UCSD-AML1 (cell line): ENCODE results near the gene TRIM45.
"Not testable (repeated sequence)": the region's sequence is repeated elsewhere in the genome, so short reads cannot be mapped to it uniquely, and the experiment has no call there.

Experiments
- DNase-seq: peaks from one replicate; lab custom pipeline; 2025; ENCODE audit not compliant: unreplicated experiment; lab: John Stamatoyannopoulos, UW

The TRIM45 gene

DNA sequence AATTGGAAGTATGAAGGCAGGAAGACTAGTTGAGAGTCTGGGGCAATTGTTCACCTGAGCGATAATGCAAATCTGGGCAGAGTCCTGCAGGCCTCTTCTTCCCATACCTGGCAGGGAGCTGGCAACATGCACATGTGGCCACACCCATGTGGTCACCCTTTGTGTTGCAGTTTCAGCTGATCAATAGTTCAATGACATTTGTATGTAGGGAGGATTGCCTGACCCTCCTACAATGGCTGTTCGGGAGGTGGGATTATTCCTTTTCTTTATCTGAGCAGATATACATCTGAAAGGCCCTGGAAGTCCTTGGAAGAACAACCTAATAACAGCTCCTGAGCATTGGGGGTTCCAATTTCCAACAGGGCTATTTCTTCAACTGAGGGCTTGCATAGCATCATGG is 15.2 kb upstream of the TRIM45 start:
- DNase-seq = no peak

DNA sequence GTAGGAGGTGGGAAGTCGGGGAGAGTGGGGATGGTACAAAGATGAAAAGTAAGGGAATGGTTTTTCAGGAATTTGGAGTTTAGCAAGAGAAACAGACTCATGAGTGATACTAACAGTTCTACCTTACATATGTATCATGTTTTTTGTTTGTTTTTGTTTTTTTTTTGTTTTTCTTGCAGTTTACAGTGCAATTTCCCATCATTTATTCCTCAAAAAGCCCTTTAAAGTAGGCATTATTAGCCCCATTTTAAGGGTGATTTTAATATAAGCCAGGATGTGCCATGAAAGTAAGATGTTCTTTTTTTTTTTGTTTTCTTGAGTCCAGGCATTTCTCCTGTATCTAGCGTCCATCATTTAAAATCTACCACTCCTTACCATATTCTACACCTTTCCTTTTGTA is 13.8 kb upstream of the TRIM45 start:
- DNase-seq = no peak

DNA sequence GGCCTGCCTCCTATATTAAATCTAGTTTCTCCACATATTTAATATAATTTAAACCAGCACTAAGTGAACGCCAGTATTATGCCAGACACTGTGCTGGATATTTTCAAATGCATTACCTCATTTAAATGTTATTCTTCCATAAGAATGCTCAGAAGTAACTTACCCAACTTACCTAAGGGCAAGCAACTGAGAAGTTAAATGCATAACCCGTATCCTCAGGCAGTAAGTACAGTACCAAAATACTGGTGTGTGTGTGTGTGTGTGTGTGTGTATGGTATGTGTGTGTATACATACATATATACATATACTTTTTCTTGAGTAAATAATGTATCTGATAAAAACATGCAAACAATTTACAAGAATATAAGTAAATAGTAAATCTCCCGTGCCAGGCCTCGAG is 9.0 kb upstream of the TRIM45 start:
- no peak for DNase-seq

DNA sequence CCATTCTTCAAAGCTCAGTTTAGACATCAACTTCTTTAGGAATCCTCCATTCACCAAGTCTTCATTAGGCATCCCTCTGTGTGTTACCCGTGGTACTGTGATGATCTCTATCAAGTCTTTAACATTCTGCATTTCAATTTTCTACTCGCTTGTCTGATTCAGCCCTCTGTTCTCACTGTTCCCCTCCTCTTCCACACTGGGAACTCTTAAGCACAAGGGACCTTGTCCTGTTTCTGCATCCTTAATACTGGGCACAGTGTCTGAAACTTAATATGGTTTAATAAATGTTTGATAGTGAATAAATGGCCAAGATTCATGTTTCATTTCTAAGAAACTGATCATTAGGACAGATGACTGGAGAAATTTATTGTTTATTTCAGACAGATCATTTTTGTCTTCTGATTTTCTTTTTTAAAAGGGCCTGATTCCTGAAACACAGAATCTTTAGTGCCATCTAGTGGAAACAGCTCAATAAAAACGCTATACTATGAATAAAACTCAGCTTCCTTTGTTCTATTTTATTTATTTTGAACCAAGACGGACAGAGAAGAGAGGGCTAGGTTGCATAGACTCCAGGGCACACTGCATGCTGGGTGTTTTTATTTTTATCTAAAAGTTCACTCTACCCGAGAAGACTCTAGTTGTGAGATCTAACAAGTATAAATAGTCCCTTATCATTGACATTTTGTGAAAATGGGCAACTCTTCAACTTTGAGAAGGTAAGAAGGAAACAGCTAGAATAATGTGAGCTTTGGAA is 7.0 kb upstream of the TRIM45 start:
- DNase-seq = no peak

GRCh38 chr1:117127795-117128194 is 6.2 kb upstream of the TRIM45 start:
- DNase-seq = no peak

DNA sequence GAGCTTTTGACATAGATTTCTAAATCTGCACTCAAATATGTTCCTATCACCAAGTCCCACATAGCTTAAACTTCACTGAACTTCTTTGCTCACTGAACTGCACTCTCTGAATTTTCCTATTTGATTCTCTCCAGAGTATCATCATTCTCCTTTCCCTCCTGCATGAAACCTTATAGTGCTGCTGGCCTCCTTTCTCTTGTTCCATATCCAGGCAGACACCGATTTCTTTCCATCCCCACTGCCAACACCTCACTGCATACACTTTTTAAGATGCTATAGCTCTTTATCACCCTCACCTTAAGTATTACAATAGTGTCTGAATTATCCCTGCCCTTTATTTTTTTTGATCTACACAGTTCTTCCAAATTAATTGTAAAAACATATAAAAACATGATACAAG is 3.1 kb upstream of the TRIM45 start:
- DNase-seq = no peak

DNA sequence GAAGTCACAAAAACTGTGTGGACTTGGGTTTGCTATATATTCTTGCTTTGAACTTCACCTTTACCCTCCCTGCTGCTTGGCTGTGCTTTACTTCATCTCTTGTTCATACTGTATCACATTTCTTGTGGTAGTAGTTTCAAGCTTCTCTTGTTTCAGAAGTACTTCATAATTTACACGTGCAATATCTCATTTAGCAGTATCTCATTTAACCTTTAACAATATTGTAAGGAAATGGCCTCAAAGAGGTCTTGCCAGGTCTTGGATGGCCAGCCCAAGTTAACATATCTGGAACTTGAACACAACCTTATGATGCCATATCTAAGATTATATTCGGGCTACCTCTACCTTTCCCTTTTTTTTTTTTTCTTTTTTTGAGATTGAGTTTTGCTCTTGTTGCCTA is 1.7 kb upstream of the TRIM45 start:
- DNase-seq = no peak

DNA sequence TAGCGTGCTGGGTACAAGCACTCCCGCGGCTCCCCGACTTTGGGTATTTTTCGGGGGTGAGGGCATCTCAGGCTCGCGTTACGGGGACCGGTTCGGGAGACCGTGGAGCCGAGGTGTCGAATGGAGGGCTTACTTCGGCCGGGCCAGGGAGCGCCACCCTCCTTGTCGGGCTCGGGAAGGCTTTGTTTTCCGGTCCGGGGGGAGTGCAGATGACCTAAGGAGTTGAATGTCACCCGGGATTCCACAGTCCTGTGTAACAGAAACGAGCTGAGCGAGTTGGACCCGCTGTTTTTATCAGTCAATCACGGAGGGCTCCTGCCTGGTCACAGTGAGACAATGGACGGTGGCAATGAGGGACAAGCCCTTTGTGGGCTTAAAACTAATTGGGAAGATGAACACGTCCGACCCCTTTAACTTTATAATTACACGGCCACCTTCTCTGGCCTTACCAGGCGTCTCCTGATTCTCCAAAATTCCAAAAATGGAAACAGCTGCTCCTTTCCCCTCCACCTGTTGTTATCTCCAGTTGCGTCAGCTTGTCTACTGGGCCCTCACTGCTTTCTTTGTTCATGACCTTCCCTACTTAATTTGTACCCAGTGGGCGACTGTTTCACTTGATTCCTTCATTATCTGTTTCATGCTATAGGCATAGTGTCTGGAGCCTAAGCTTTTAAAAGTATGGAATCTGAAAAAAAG is 929 bp upstream of the TRIM45 start:
- no peak for DNase-seq

GRCh38 chr1:117120774-117121588 is 568 bp downstream of the TRIM45 start:
- DNase-seq = no peak

- not testable (repeated sequence) for DNase-seq
These were observed 2.4 kb downstream of the TRIM45 start for GRCh38 chr1:117119144-117119543.

GRCh38 chr1:117118137-117118536 is 3.4 kb downstream of the TRIM45 start:
- no peak for DNase-seq

DNA sequence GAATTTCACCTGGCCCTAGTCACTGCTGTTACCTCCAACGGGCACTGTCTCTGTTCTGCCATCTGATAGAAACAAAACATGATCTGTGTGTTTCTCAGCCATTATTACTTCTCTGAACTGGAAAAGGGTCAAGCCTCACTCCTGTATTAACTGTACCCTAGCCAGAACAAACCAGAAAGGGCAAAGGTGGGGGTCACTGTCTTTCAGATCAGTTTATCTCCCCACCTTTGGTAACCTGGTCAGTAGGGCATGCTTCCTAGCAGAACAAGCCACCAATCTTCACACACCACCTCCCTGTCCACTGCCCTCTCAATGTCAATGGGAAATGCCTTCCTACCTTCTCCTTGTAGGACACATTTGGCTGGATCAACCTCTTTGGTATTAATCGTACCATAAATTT is 3.9 kb downstream of the TRIM45 start:
- no peak for DNase-seq

- no peak for DNase-seq
These were observed 4.8 kb downstream of the TRIM45 start for GRCh38 chr1:117116784-117117130.

- DNase-seq = no peak
These were observed 5.3 kb downstream of the TRIM45 start for GRCh38 chr1:117116090-117116783.

- no peak for DNase-seq
These were observed 6.7 kb downstream of the TRIM45 start for GRCh38 chr1:117114877-117115276.

DNA sequence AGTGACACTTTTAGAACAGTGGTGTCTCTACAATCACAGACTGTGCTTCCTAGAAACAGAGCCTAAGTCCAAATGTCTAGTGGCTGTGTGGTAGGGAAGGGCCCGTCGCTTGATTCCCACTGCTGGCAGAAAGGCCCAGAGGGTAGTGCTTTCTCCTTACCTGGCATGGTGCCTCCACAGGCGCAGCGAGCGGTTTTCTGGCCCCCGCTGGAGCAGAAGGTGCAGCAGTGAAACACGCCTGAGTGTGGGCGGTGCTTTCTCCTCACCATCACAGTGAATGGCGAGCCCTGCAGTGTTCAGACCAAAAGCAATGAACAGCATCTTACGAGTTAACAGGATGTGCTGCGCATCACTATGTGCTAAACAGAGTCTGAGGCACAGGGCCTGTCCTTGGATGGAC is 8.3 kb downstream of the TRIM45 start:
- no peak for DNase-seq

GRCh38 chr1:117112047-117112717 is 9.4 kb downstream of the TRIM45 start:
- DNase-seq = no peak

- no peak for DNase-seq
These were observed 10.8 kb downstream of the TRIM45 start for GRCh38 chr1:117110774-117111173.

DNA sequence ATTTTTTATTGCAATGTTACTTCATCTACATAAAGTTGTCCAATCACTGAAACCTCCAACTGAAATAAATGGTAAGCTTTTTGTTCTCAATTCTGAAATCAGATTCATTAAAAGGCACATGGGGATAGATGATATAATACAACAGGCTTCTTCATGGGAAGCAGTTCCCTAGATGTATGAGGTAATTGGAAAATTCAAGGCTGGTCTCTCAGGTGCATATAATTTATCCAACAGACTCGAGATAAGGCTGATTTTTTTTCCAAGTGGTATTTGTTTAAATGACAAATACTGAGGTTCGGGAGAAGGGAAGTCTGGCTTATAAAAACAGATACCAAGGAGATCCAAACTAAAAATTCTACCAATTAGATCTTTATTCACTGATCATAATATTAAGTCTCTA is 14.2 kb downstream of the TRIM45 start:
- DNase-seq = no peak

GRCh38 chr1:117106478-117106877 is 15.1 kb downstream of the TRIM45 start:
- DNase-seq = no peak

GRCh38 chr1:117105722-117106121 is 15.8 kb downstream of the TRIM45 start:
- DNase-seq = no peak
